Brain pericyte (primary cell): ENCODE measurements around the gene ATP6V1B1.

Experiments used
- DNase-seq: peaks from one replicate; pipeline ENCODE4 v3.0.0-alpha.2; 2012; ENCODE audit warnings: low read depth, low spot score

The ATP6V1B1 gene

GRCh38 chr2:70964596-70965386, 29.1 kb downstream of the ATP6V1B1 start:
- no peak for DNase-seq

DNA sequence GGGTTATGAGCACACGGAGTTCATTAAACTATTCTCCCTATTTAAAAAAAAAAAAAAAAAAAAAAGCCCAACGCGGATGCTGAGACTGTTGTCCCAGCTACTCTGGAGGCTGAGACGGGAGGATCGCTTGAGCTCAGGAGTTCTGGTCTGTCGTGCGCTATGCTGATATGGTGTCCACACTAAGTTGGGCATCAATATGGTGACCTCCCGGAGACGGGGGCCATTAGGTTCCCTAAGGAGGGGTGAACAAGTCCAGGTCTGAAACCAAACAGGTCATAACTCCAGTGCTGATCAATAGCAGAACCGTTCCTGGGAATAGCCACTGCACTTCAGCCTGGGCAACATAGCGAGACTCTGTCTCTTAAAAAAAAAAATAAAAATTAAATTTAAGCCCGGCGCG, 29.8 kb downstream of the ATP6V1B1 start:
- DNase-seq = no peak

GRCh38 chr2:70966681-70967080, 31.0 kb downstream of the ATP6V1B1 start:
- no peak for DNase-seq

DNA sequence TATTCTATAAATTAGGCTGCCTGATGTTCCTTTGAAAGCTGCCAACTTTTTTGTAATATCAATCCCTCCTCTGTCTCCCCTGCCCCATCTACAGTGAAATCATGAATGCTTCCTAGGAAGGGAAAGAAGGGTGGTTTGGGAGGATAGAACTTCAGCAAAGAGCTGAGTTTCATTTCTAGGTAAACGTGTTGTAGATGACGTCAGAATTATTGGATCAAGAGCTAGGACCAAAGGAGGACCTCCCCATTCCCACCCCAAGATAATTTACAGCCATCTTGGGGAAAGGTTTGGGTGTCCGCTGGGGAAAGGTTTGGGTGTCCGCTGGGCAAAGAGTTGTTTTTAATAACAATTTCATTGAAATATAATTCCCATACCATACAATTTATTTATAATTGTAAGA, 31.5 kb downstream of the ATP6V1B1 start:
- DNase-seq = no peak

DNA sequence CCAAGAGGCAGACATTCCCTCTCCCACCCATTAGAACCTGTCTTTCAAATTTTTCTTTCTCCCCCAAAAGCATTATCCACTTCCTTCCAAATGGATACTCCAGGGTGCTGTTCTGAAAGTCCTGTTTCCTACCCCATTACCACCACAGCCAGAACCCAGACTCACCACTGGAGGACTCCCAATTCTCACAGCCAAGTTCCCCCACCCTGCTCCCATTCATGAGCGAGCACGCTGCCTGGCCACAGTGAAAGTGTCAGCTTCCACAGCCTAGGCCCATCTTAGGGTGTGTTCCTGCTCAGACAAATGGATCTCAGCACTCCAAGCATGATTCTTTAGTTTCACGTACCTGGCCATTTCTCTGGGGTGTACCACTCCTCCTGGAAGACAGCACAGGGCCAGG, 38.9 kb downstream of the ATP6V1B1 start:
- DNase-seq = no peak

DNA sequence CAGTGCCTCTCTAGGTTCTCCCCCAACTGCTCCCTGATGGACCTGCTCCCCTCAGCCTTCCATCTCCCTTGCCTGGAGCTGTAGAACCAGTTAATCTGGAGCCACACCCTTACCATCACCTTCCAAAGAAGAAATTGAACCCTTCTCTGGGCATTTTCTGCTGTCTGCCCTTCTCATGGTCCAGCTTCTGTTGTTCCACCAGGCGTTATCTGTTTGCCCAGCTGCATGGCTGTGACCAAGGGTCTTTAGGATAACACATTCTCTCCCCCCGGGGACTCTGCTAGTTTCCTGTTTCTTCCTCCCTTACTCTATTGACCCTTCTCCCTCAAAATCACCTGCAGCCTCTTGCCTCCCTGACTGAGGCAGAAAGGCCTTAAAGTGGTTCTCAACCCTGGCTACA, 39.5 kb downstream of the ATP6V1B1 start:
- no peak for DNase-seq

GRCh38 chr2:70977605-70978205, 42.0 kb downstream of the ATP6V1B1 start:
- DNase-seq = no peak

DNA sequence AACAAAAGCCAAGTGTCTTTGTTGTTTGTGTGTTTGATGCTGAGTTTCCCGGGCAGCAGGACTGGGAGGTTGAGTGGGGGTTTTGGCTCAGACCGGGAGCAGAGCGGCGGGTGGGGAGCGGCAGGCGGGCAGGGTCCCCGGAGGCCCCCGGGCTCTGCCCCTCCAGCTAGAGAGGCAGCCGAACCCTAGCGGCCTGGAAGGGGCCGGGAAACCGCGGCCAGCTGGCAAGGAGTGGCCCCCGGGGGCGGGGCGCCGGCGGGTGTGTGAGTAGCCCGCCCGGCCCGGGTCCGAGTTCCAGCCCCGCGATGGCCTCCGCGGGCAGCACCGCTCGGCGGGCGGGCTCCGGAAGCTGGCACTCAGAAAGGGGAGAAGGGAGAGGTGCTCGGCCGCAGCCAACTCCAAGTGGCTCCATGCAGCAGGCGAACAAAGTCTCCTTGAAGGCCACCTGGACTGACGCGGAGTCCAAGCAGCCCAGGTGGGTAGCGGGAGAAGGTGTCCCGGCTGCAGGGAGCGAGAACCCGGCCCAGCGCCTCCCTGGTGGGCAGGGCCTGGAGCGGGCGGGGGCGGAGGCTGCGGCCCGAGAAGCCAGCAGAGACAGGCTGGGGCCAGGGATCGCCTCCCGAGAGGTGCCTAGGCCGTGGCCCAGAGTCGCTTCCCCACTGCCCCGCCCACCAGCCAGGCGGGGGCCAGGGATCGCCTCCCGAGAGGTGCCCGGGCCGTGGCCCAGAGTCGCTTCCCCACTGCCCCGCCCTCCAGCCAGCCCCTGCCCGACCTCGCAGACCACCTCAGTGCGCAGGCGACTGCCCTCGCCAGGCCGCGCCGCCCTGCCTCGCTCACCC, 42.9 kb downstream of the ATP6V1B1 start, which contains the start of gene ANKRD53:
Gene ANKRD53 (plus strand): TSS at position 290 of the 839 bp plus-strand sequence. CDS start 16 bp downstream, at position 306.
- no peak for DNase-seq

DNA sequence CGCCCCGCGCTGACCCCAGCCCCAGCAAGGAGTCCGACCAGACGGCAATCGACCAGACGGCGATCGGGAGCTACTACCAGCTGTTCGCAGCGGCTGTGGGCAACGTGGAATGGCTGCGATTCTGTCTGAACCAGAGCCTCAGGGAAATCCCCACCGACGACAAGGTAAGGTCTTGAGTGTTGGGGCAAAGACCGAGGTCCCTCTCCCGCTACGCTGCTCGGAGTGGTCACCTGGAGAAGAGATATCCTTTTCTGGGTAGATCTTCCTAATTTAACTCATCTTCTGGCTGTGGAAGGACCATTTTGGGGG, 43.4 kb downstream of the ATP6V1B1 start:
- DNase-seq = no peak

DNA sequence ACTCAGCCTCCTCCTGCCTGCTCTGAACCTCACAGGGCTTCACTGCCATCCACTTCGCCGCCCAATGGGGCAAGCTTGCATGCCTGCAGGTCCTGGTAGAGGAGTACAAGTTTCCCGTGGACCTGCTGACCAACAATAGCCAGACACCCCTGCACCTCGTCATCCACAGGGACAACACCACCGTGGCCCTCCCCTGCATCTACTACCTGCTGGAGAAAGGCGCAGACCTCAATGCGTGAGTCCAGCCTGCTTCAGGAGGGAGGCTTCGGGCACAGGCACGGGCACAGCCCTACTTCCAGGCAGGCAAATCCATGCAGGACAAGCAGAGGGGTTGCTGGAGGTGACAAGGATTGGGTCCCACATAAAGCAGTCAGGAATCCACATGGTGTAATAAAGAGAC, 43.9 kb downstream of the ATP6V1B1 start:
- no peak for DNase-seq

DNA sequence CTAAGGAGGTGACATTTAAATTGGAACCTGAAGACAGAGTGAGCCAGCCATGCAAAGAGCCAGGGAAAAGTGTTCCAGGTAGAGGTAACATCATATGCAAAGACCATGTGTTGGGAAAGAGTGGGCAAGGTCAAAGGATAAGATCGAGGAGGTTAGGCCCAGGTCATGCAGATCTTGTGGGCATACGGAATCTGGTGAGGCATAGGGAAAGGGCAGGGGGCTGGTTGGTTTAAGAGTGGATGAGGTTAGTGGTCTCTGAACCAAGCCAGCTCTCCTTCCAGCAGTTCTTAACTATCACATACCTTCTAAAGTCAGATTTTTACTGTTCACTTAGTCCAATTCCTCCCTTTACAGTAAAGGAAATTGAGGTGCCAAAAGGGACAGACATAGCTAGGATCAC, 45.7 kb downstream of the ATP6V1B1 start:
- no peak for DNase-seq

GRCh38 chr2:70981866-70982810, 46.4 kb downstream of the ATP6V1B1 start:
- DNase-seq = no peak

GRCh38 chr2:70982971-70983370, 47.3 kb downstream of the ATP6V1B1 start:
- DNase-seq = no peak

DNA sequence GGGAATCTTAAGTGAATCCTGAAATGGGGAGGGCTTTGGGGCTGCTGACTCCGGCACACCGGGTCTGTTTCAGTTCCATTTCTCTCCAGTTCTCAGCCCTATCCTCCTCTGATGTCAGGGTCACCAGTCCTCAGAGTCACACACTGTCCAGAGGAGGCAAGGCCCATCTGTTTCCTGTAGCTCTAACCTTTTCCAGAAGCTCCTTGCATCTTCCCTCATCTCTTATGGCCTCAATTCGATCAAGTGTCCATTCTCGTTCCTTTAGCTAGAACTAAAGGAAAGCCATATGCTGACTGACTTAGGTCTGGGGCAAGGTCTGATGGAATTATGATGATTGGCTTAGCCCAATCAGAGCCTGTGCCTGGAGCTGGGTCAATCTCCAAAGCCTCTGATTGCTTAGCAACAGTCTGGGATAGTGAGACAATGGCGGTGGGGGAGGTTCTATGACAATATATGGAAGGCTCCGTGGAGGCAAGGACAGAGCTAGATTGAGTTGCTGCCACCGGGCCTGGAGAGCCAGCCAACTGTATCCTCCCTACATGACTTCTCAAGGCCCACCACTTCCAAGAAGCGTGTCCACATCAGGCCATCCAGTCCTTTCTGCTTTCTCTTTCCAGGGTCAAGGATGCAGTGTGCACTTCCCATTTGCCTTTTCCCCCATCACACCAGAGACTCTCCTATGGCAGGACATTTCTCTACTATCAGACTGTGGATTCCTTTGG, 48.0 kb downstream of the ATP6V1B1 start:
- DNase-seq = no peak

DNA sequence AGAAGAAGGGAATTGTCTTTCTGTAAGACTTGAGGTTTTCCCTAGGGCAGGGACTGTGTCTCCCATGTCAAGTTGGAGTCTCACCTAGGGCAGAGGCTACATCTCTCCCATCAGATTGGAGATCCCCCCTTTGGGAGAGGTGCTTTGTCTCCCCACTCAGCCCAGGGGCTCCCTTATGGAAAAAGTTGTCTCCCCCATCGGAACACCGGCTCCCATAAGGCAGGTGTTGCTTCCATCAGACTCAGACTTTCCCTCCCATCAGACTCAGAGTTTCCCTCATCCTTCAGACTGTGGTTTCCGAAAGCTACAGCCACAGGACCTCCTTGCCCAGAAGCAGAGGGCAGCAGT, 48.5 kb downstream of the ATP6V1B1 start:
- no peak for DNase-seq

GRCh38 chr2:70984576-70985282, 49.0 kb downstream of the ATP6V1B1 start:
- no peak for DNase-seq

- DNase-seq = no peak
Measured at GRCh38 chr2:70985283-70985688, 49.6 kb downstream of the ATP6V1B1 start.

DNA sequence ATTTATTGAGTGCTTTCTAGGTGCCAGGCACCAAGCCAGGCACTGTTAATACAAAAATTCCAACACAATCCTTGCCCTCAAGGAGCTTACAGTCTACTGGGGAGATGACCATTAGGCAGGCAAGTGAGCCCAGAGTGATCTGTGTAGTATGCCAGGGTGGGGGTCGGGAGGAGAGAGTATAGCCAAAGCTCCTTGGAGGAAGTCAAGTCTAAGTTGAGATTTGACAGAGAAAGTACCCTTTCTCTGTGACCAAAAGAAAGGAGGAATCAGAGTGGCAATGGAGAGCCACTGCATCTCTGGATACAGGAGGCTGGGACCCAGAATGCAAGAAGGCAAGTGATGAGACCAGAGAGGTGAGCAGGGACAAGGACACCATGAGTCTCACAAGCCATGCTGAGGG, 50.3 kb downstream of the ATP6V1B1 start:
- DNase-seq = no peak

GRCh38 chr2:70986499-70987189, 50.9 kb downstream of the ATP6V1B1 start:
- no peak for DNase-seq

GRCh38 chr2:70987386-70987785, 51.7 kb downstream of the ATP6V1B1 start:
- DNase-seq = no peak
